GM23338 (cell line): ENCODE data around the gene CPNE2. TPM values are rescaled to one million over a fixed set of nuclear protein-coding genes. Genes with fewer than 3 reads are reported as not detected.

Experiments
- ATAC-seq: fragments of 200-7000 bp; cut with Tn5 transposase; 3 replicates; pipeline ENCODE4 v1.9.1; 2020
- DNase-seq: peaks from one replicate; pipeline ENCODE4 v3.0.0-alpha.2; 2015; ENCODE audit warnings: low spot score
- H2AFZ ChIP-seq: fragments of 200-600 bp; sonication (generic); 2 replicates; pipeline ENCODE4 v1.8.0; 2016; ENCODE audit warnings: antibody characterized with exemption, mild to moderate bottlenecking, moderate library complexity
- H3F3A ChIP-seq: fragments of 200-600 bp; sonication (generic); replicated peaks from 2 replicates; pipeline ENCODE4 v1.8.0; 2017; ENCODE audit warnings: antibody characterized with exemption, mixed run types, low read depth
- H3K27ac ChIP-seq: fragments of 200-600 bp; sonication (generic); 2 replicates; pipeline ENCODE4 v1.6.1; 2016; ENCODE audit warnings: low read depth
- H3K27me3 ChIP-seq: fragments of 200-600 bp; sonication (generic); 2 replicates; pipeline ENCODE4 v1.8.0; 2016; ENCODE audit warnings: mild to moderate bottlenecking, mixed run types, moderate library complexity; ENCODE audit not compliant: insufficient read depth
- H3K36me3 ChIP-seq: fragments of 200-600 bp; sonication (generic); 2 replicates; pipeline ENCODE4 v1.8.0; 2016; ENCODE audit warnings: mild to moderate bottlenecking; ENCODE audit not compliant: insufficient read depth
- H3K4me1 ChIP-seq: fragments of 200-600 bp; sonication (generic); 2 replicates; pipeline ENCODE4 v1.8.0; 2016; ENCODE audit warnings: mild to moderate bottlenecking, moderate library complexity; ENCODE audit not compliant: insufficient read depth
- H3K4me2 ChIP-seq: fragments of 200-600 bp; sonication (generic); 2 replicates; pipeline ENCODE4 v1.7.1; 2017; ENCODE audit warnings: mixed run types
- H3K4me3 ChIP-seq: fragments of 200-600 bp; sonication (generic); 2 replicates; pipeline ENCODE4 v1.6.1; 2016; ENCODE audit warnings: mixed run types
- H3K79me2 ChIP-seq: fragments of 200-600 bp; sonication (generic); replicated peaks from 2 replicates; pipeline ENCODE4 v1.8.0; 2017; ENCODE audit warnings: mild to moderate bottlenecking; ENCODE audit not compliant: insufficient read depth
- H3K9me2 ChIP-seq: fragments of 200-600 bp; sonication (generic); 2 replicates; pipeline ENCODE4 v1.8.0; 2017; ENCODE audit not compliant: insufficient read depth
- H4K20me1 ChIP-seq: fragments of 200-600 bp; sonication (generic); replicated peaks from 2 replicates; pipeline ENCODE4 v1.8.0; 2017; ENCODE audit warnings: mild to moderate bottlenecking; ENCODE audit not compliant: insufficient read depth
- H3K27ac Mint-ChIP-seq: 2 replicates; pipeline ENCODE4 v1.8.0; 2020; ENCODE audit warnings: inconsistent platforms, mild to moderate bottlenecking, moderate library complexity, mixed read lengths
- H3K27me3 Mint-ChIP-seq: 3 replicates; pipeline ENCODE4 v1.8.0; 2022; ENCODE audit warnings: low read depth, mild to moderate bottlenecking, moderate library complexity, mixed read lengths, inconsistent platforms; ENCODE audit not compliant: insufficient read depth, poor library complexity
- H3K36me3 Mint-ChIP-seq: 3 replicates; pipeline ENCODE4 v1.8.0; 2021; ENCODE audit warnings: low read depth, mild to moderate bottlenecking, inconsistent platforms, moderate library complexity, mixed read lengths
- H3K4me1 Mint-ChIP-seq: 3 replicates; pipeline ENCODE4 v1.8.0; 2020; ENCODE audit warnings: mild to moderate bottlenecking, inconsistent platforms, mixed read lengths
- H3K4me3 Mint-ChIP-seq: 3 replicates; pipeline ENCODE4 v1.8.0; 2021; ENCODE audit warnings: moderate library complexity, mild to moderate bottlenecking, inconsistent platforms, mixed read lengths
- H3K9me3 Mint-ChIP-seq: 3 replicates; pipeline ENCODE4 v1.8.0; 2020; ENCODE audit warnings: moderate library complexity, mild to moderate bottlenecking, inconsistent platforms, mixed read lengths
- CREB1 ChIP-seq: fragments of 250-450 bp; sonication (Bioruptor Pico); IDR thresholded peaks from 2 replicates; pipeline ENCODE4 v1.5.0; 2020; ENCODE audit warnings: low read depth, mild to moderate bottlenecking, moderate library complexity
- CTCF ChIP-seq, 2 experiments: fragments of 200-600 bp in 1 of 2; sonication (generic) in 1 of 2; conservative IDR thresholded peaks; 2 replicates each; pipeline versions ENCODE4 v1.5.1 to v1.6.1; 2016 to 2017; ENCODE audit warnings: antibody characterized with exemption in 2 of 2, low read depth in 2 of 2, mild to moderate bottlenecking in 2 of 2, moderate library complexity in 1 of 2
- ETS1 ChIP-seq: IDR thresholded peaks from 2 replicates; pipeline ENCODE4 v1.6.1; 2016; ENCODE audit warnings: antibody characterized with exemption
- EZH2 ChIP-seq: fragments of 200-600 bp; sonication (generic); IDR thresholded peaks from one replicate; pipeline ENCODE4 v1.8.0; 2017; ENCODE audit warnings: antibody characterized with exemption, mild to moderate bottlenecking, low read depth; ENCODE audit not compliant: unreplicated experiment
- EZH2phosphoT487 ChIP-seq: fragments of 200-600 bp; sonication (generic); IDR thresholded peaks from one replicate; pipeline ENCODE4 v1.8.1; 2018; ENCODE audit warnings: antibody characterized with exemption; ENCODE audit not compliant: unreplicated experiment
- JUNB ChIP-seq: IDR thresholded peaks from one replicate; pipeline ENCODE4 v1.6.1; 2016; ENCODE audit warnings: antibody characterized with exemption; ENCODE audit not compliant: unreplicated experiment
- NANOG ChIP-seq: IDR thresholded peaks from 2 replicates; pipeline ENCODE4 v1.6.1; 2016; ENCODE audit warnings: antibody characterized with exemption, borderline replicate concordance
- POLR2AphosphoS5 ChIP-seq: IDR thresholded peaks from 2 replicates; pipeline ENCODE4 v1.6.1; 2016; ENCODE audit warnings: antibody characterized with exemption, low read depth
- REST ChIP-seq: IDR thresholded peaks from one replicate; pipeline ENCODE4 v1.6.1; 2018; ENCODE audit warnings: antibody characterized with exemption; ENCODE audit not compliant: unreplicated experiment
- STAT1 ChIP-seq: IDR thresholded peaks from one replicate; pipeline ENCODE4 v1.6.1; 2016; ENCODE audit warnings: antibody characterized with exemption; ENCODE audit not compliant: unreplicated experiment
- ZNF114 ChIP-seq: fragments of 250-450 bp; sonication (Bioruptor Pico); IDR thresholded peaks from 2 replicates; pipeline ENCODE4 v1.5.0; 2020; ENCODE audit warnings: mild to moderate bottlenecking, moderate library complexity
- ZNF331 ChIP-seq: fragments of 250-450 bp; sonication (Bioruptor Pico); IDR thresholded peaks from 2 replicates; pipeline ENCODE4 v1.5.0; 2020; ENCODE audit warnings: low read depth, mild to moderate bottlenecking, moderate library complexity
- ZNF462 ChIP-seq: fragments of 250-450 bp; sonication (Bioruptor Pico); IDR thresholded peaks from 2 replicates; pipeline ENCODE4 v1.5.0; 2020; ENCODE audit warnings: mild to moderate bottlenecking, moderate library complexity
- polyA plus RNA-seq: library from polyadenylated mRNA; unstranded; fragments of >200 nt; fragmentation: Nextera tagmentation; extraction: Ambion mirVana; gene quantifications from 2 replicates; pipeline ENCODE4 v1.2.1, GENCODE V29; 2016
- total RNA-seq: library from RNA; depleted of rRNA; stranded (reverse); fragments of >200 nt; shearing (Covaris generic); gene quantifications from 2 replicates; pipeline ENCODE4 v1.2.3, GENCODE V29; 2014

The CPNE2 gene
- total and polyA plus RNA-seq, 2 experiments from 2014 or later, result 7.1 to 11.3 TPM

- Histone ChIP-seq H3K27ac (no peak overlapping the region), H3F3A (no peaks in the 10 kb centered on the region), H3K27me3 (no peaks in the 10 kb centered on the region), H3K36me3 (no peaks in the 10 kb centered on the region), H2AFZ (no peak overlapping the region), H3K79me2 (no peaks in the 10 kb centered on the region), H3K9me2 (no peaks in the 10 kb centered on the region), H3K4me2 (no peak overlapping the region), H3K4me1 (no peaks in the 10 kb centered on the region), H3K4me3 (no peak overlapping the region), H4K20me1 (no peaks in the 10 kb centered on the region)
- ATAC-seq (no peak), DNase-seq (no peak)
- Mint-ChIP-seq H3K4me1 (peaks cover 13% of the 10 kb centered on the region), H3K4me3 (no peak overlapping the region), H3K36me3 (no peaks in the 10 kb centered on the region), H3K27ac (no peak overlapping the region), H3K9me3 (no peaks in the 10 kb centered on the region), H3K27me3 (peaks cover 6% of the 10 kb centered on the region)
- no peak for TF ChIP-seq ETS1
- no peak for TF ChIP-seq EZH2
- TF ChIP-seq CREB1 (CRISPR knock-in tag), result no peak
- no peak for TF ChIP-seq REST
- TF ChIP-seq POLR2AphosphoS5, result no peak
- no peak for TF ChIP-seq NANOG
- no peak for TF ChIP-seq STAT1
- no peak for TF ChIP-seq ZNF114
- TF ChIP-seq ZNF331, result no peak
- no peak for TF ChIP-seq CTCF (conservative IDR thresholded peaks at IDR 0.05; ENCODE audit: low read depth in 2 of 2)
- no peak for TF ChIP-seq ZNF462 (CRISPR knock-in tag)
- no peak for TF ChIP-seq JUNB
- no peak for TF ChIP-seq EZH2phosphoT487
Measured at GRCh38 chr16:57053206-57053605, 39.2 kb upstream of the CPNE2 start.
